MM.1S (cell line): ENCODE data around the gene PIEZO1.
A peak's percentile ranks its signal among the peaks of the same experiment; 100 is the strongest.

ENCODE experiments used
- DNase-seq: peaks from one replicate; pipeline ENCODE4 v3.0.0-alpha.2; 2015
- H2AFZ ChIP-seq: fragments of 300-600 bp; sonication (generic); 2 replicates; pipeline ENCODE4 v1.6.0; 2016; ENCODE audit warnings: antibody characterized with exemption, low read length
- H3F3A ChIP-seq: fragments of 300-600 bp; sonication (generic); 2 replicates; pipeline ENCODE4 v1.6.1; 2016; ENCODE audit warnings: mild to moderate bottlenecking, antibody characterized with exemption, low read length, moderate library complexity, mixed read lengths; ENCODE audit not compliant: insufficient read depth
- H3K27ac ChIP-seq: fragments of 300-600 bp; sonication (generic); 2 replicates; pipeline ENCODE4 v1.5.1; 2016; ENCODE audit warnings: mild to moderate bottlenecking, low read length
- H3K27me3 ChIP-seq: fragments of 300-600 bp; sonication (generic); replicated peaks from 2 replicates; pipeline ENCODE4 v1.6.0; 2016; ENCODE audit warnings: low read length; ENCODE audit not compliant: insufficient read depth
- H3K36me3 ChIP-seq: fragments of 300-600 bp; sonication (generic); replicated peaks from 2 replicates; pipeline ENCODE4 v1.6.1; 2016; ENCODE audit warnings: mild to moderate bottlenecking, low read length, mixed read lengths; ENCODE audit not compliant: insufficient read depth
- H3K4me1 ChIP-seq: fragments of 300-600 bp; sonication (generic); 2 replicates; pipeline ENCODE4 v1.6.1; 2016; ENCODE audit warnings: low read length, mixed read lengths
- H3K4me2 ChIP-seq: fragments of 300-600 bp; sonication (generic); 2 replicates; pipeline ENCODE4 v1.6.0; 2016; ENCODE audit warnings: low read depth, low read length
- H3K4me3 ChIP-seq: fragments of 300-600 bp; sonication (generic); 2 replicates; pipeline ENCODE4 v1.5.1; 2016; ENCODE audit warnings: low read length, mixed read lengths
- H3K79me2 ChIP-seq: fragments of 300-600 bp; sonication (generic); 2 replicates; pipeline ENCODE4 v1.6.1; 2016; ENCODE audit warnings: mixed run types, low read length, mixed read lengths
- H3K9ac ChIP-seq: fragments of 300-600 bp; sonication (generic); 2 replicates; pipeline ENCODE4 v1.6.1; 2016; ENCODE audit warnings: low read length, mixed read lengths
- H3K9me2 ChIP-seq: fragments of 300-600 bp; sonication (generic); replicated peaks from 2 replicates; pipeline ENCODE4 v1.6.1; 2016; ENCODE audit warnings: mild to moderate bottlenecking, low read length, mixed read lengths; ENCODE audit not compliant: insufficient read depth
- H3K9me3 ChIP-seq: fragments of 300-600 bp; sonication (generic); replicated peaks from 2 replicates; pipeline ENCODE4 v1.6.1; 2016; ENCODE audit warnings: mild to moderate bottlenecking, low read length, mixed read lengths; ENCODE audit not compliant: insufficient read depth
- H4K20me1 ChIP-seq: fragments of 300-600 bp; sonication (generic); 2 replicates; pipeline ENCODE4 v1.6.1; 2016; ENCODE audit warnings: mild to moderate bottlenecking, low read length, moderate library complexity, mixed read lengths; ENCODE audit not compliant: insufficient read depth
- EZH2 ChIP-seq: fragments of 300-600 bp; sonication (generic); optimal IDR thresholded peaks from 2 replicates; pipeline ENCODE3; 2017; ENCODE audit warnings: low read depth, mild to moderate bottlenecking, antibody characterized with exemption, low read length, mixed read lengths
- EZH2phosphoT487 ChIP-seq: fragments of 300-600 bp; sonication (generic); IDR thresholded peaks from 2 replicates; pipeline ENCODE4 v1.6.1; 2018; ENCODE audit warnings: antibody characterized with exemption, low read length
- TF ChIP-seq, protein P1 (sequence below): fragments of 300-600 bp; sonication (generic); IDR thresholded peaks from 2 replicates; pipeline ENCODE4 v1.5.1; 2016; ENCODE audit warnings: antibody characterized with exemption, low read length, mixed read lengths

The PIEZO1 gene

GRCh38 chr16:88809068-88809675 is 24.2 kb upstream of the PIEZO1 start:
- H2AFZ ChIP-seq = no peak overlapping the region
- H3K36me3 ChIP-seq = no peaks in the 10 kb centered on the region
- peaks cover 6% of the 10 kb centered on the region; the same call in 1 of the 2 replicates for H3K4me1 ChIP-seq
- H3K79me2 ChIP-seq = peaks cover 58% of the 10 kb centered on the region
- no peak overlapping the region for H3K4me3 ChIP-seq
- H3K4me2 ChIP-seq = peak overlapping the region; percentile 92; the same call in 1 of the 2 replicates
- no peaks in the 10 kb centered on the region for H3K27me3 ChIP-seq
- TF ChIP-seq, protein P1, sequence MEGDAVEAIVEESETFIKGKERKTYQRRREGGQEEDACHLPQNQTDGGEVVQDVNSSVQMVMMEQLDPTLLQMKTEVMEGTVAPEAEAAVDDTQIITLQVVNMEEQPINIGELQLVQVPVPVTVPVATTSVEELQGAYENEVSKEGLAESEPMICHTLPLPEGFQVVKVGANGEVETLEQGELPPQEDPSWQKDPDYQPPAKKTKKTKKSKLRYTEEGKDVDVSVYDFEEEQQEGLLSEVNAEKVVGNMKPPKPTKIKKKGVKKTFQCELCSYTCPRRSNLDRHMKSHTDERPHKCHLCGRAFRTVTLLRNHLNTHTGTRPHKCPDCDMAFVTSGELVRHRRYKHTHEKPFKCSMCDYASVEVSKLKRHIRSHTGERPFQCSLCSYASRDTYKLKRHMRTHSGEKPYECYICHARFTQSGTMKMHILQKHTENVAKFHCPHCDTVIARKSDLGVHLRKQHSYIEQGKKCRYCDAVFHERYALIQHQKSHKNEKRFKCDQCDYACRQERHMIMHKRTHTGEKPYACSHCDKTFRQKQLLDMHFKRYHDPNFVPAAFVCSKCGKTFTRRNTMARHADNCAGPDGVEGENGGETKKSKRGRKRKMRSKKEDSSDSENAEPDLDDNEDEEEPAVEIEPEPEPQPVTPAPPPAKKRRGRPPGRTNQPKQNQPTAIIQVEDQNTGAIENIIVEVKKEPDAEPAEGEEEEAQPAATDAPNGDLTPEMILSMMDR = no peak
- TF ChIP-seq EZH2phosphoT487 (no peak), EZH2 (no peak)
- H3K9ac ChIP-seq = no peak overlapping the region
- H3K27ac ChIP-seq = no peak overlapping the region
- H4K20me1 ChIP-seq = no peaks in the 10 kb centered on the region
- H3K9me3 ChIP-seq = no peaks in the 10 kb centered on the region
- H3K9me2 ChIP-seq = no peaks in the 10 kb centered on the region
- no peak for DNase-seq
- peaks cover 10% of the 10 kb centered on the region; the same call in 1 of the 2 replicates for H3F3A ChIP-seq

- no peaks in the 10 kb centered on the region for H4K20me1 ChIP-seq
- no peaks in the 10 kb centered on the region for H3K9me2 ChIP-seq
- no peak overlapping the region for H3K4me2 ChIP-seq
- H3K79me2 ChIP-seq = peaks cover 60% of the 10 kb centered on the region
- H2AFZ ChIP-seq = no peak overlapping the region
- no peak overlapping the region for H3K4me3 ChIP-seq
- H3K9me3 ChIP-seq = no peaks in the 10 kb centered on the region
- H3K9ac ChIP-seq = no peak overlapping the region
- no peaks in the 10 kb centered on the region for H3K27me3 ChIP-seq
- no peak for TF ChIP-seq EZH2
- no peak for TF ChIP-seq EZH2phosphoT487
- TF ChIP-seq, protein P1 = no peak
- H3K27ac ChIP-seq = no peak overlapping the region
- no peaks in the 10 kb centered on the region for H3K36me3 ChIP-seq
- peaks cover 10% of the 10 kb centered on the region; the same call in 1 of the 2 replicates for H3F3A ChIP-seq
- DNase-seq = no peak
- H3K4me1 ChIP-seq = peaks cover 6% of the 10 kb centered on the region; the same call in 1 of the 2 replicates
Observed at GRCh38 chr16:88807626-88808453, 22.8 kb upstream of the PIEZO1 start.

DNA sequence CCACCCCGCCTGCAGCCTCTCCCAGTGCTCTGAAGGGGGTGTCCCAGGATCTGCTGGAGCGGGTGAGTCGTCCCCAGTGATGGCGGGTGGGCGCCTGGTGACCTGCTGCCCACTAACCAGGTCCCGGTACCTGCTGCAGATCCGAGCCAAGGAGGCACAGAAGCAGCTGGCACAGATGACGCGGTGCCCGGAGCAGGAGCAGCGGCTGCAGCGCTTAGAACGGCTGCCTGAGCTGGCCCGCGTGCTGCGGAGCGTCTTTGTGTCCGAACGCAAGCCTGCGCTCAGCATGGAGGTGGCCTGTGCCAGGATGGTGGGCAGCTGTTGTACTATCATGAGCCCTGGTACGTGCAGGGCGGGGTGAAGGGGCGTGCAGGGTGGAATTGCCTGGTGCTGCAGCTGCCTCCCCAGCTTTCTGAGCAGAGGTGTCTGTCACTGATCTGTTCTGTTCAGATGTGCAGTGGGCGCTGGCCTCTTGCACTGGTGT is 22.2 kb upstream of the PIEZO1 start:
- peaks cover 6% of the 10 kb centered on the region; the same call in 1 of the 2 replicates for H3K4me1 ChIP-seq

More for the DNA sequence above, 22.2 kb upstream of the PIEZO1 start:
- H3K9me2 ChIP-seq = no peaks in the 10 kb centered on the region
- DNase-seq = no peak
- H3K79me2 ChIP-seq = peaks cover 60% of the 10 kb centered on the region
- no peak overlapping the region for H3K4me3 ChIP-seq
- no peak overlapping the region for H3K27ac ChIP-seq
- no peak overlapping the region for H2AFZ ChIP-seq
- no peak overlapping the region for H3K4me2 ChIP-seq
- H4K20me1 ChIP-seq = no peaks in the 10 kb centered on the region
- H3K27me3 ChIP-seq = no peaks in the 10 kb centered on the region
- no peaks in the 10 kb centered on the region for H3K9me3 ChIP-seq
- no peaks in the 10 kb centered on the region for H3K36me3 ChIP-seq
- H3K9ac ChIP-seq = no peak overlapping the region
- H3F3A ChIP-seq = peaks cover 10% of the 10 kb centered on the region; the same call in 1 of the 2 replicates
- TF ChIP-seq, protein P1 = no peak
- no peak for TF ChIP-seq EZH2phosphoT487
- TF ChIP-seq EZH2 = no peak
